C4-2B (cell line): ENCODE results near the gene KCNJ6.

ENCODE experiments used
- ZFX ChIP-seq: fragments of 450-650 bp; IDR thresholded peaks from 2 replicates; pipeline ENCODE4 v1.6.1; 2017
- TF ChIP-seq, protein P1 (sequence below): fragments of 450-650 bp; conservative IDR thresholded peaks from 2 replicates; pipeline ENCODE4 v1.5.1; 2017; ENCODE audit warnings: mild to moderate bottlenecking

DNA sequence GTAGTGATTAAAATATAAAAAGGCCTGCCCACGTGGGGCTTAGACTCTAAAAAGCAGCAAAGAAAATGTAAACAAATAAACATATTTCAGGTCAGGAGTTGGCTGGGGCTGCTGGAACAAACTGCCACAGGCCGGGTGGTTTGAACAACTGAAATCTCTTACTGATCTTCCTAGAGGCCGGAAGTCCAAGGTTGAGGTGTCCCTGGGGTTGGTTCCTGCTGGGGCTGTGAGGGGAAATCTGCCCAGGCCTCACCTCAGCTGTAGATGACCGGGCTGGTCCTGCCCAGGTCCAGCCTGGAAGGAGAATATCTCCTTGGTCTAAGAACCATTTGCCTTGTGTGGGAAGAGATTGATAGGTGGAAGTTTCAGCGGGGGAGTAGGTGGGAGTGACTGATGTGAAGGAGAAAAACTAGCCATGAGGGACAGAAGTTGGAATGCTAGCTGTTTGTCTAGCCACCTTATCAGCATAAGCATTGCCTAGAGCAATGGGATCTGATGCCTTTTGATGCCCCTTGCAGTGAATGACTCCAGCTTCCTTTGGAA, 328.6 kb downstream of the KCNJ6 start:
- TF ChIP-seq, protein P1, sequence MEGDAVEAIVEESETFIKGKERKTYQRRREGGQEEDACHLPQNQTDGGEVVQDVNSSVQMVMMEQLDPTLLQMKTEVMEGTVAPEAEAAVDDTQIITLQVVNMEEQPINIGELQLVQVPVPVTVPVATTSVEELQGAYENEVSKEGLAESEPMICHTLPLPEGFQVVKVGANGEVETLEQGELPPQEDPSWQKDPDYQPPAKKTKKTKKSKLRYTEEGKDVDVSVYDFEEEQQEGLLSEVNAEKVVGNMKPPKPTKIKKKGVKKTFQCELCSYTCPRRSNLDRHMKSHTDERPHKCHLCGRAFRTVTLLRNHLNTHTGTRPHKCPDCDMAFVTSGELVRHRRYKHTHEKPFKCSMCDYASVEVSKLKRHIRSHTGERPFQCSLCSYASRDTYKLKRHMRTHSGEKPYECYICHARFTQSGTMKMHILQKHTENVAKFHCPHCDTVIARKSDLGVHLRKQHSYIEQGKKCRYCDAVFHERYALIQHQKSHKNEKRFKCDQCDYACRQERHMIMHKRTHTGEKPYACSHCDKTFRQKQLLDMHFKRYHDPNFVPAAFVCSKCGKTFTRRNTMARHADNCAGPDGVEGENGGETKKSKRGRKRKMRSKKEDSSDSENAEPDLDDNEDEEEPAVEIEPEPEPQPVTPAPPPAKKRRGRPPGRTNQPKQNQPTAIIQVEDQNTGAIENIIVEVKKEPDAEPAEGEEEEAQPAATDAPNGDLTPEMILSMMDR: no peak
- TF ChIP-seq ZFX: no peak
